Measurements from ENCODE around the gene TNPO2.
"Not testable (repeated sequence)": the region's sequence is repeated elsewhere in the genome, so short reads cannot be mapped to it uniquely, and the experiment has no call there.

The TNPO2 gene

GRCh38 chr19:12715102-12715501 lies 8.6 kb downstream of the TNPO2 start:
- no peak for TF ChIP-seq ZFX (IDR thresholded peaks at IDR 0.05; ENCODE audit: borderline replicate concordance)
- no peak for TF ChIP-seq CTCF (IDR thresholded peaks at IDR 0.05)
- H3K27ac ChIP-seq = no peak overlapping the region

- not testable (repeated sequence) for H3K27ac ChIP-seq
These were observed 10.4 kb downstream of the TNPO2 start for GRCh38 chr19:12713304-12713703.

GRCh38 chr19:12712077-12712476 lies 11.7 kb downstream of the TNPO2 start:
- H3K27ac ChIP-seq = not testable (repeated sequence)
- TF ChIP-seq CTCF (IDR thresholded peaks at IDR 0.05) = peak; percentile 70

- no peak overlapping the region for H3K27ac ChIP-seq
- TF ChIP-seq ZFX (IDR thresholded peaks at IDR 0.05; ENCODE audit: borderline replicate concordance) (no peak), CTCF (IDR thresholded peaks at IDR 0.05) (no peak)
These were observed 12.5 kb downstream of the TNPO2 start for GRCh38 chr19:12711187-12711586.

- no peak overlapping the region for H3K27ac ChIP-seq
- TF ChIP-seq CTCF (IDR thresholded peaks at IDR 0.05) (no peak), ZFX (IDR thresholded peaks at IDR 0.05; ENCODE audit: borderline replicate concordance) (no peak)
These were observed 15.1 kb downstream of the TNPO2 start for GRCh38 chr19:12708641-12709040.

- H3K27ac ChIP-seq = no peak overlapping the region
- TF ChIP-seq CTCF (IDR thresholded peaks at IDR 0.05) (no peak), ZFX (IDR thresholded peaks at IDR 0.05; ENCODE audit: borderline replicate concordance) (no peak)
These were observed 17.4 kb downstream of the TNPO2 start for GRCh38 chr19:12706332-12706718.

GRCh38 chr19:12705654-12706331 lies 17.9 kb downstream of the TNPO2 start:
- TF ChIP-seq CTCF (IDR thresholded peaks at IDR 0.05) = no peak
- no peak for TF ChIP-seq ZFX (IDR thresholded peaks at IDR 0.05; ENCODE audit: borderline replicate concordance)
- no peak overlapping the region for H3K27ac ChIP-seq

- H3K27ac ChIP-seq = no peak overlapping the region
- no peak for TF ChIP-seq ZFX (IDR thresholded peaks at IDR 0.05; ENCODE audit: borderline replicate concordance)
- no peak for TF ChIP-seq CTCF (IDR thresholded peaks at IDR 0.05)
These were observed 18.6 kb downstream of the TNPO2 start for GRCh38 chr19:12705169-12705568.

Measured in 22Rv1 (cell line).